PC-3 (cell line): ENCODE measurements around the gene ZNF627. TPM values are rescaled to one million over a fixed set of nuclear protein-coding genes. Genes with fewer than 3 reads are reported as not detected.

Source experiments
- ATAC-seq: fragments of 200-7000 bp; cut with Tn5 transposase; 2 replicates; pipeline ENCODE4 v1.9.1; 2020; ENCODE audit warnings: mild to moderate bottlenecking, moderate library complexity
- BruUV-seq: library from RNA; stranded (reverse); fragments of 400-500 nt; replicated peaks from 2 replicates; lab custom pipeline; 2021; lab: Mats Ljungman, UMichigan
- CTCF ChIA-PET: fragments of 300-600 bp; sonication (Branson Sonifier 250); formaldehyde crosslinking; loops from one replicate; lab custom pipeline; 2022; ENCODE audit warnings: antibody characterized with exemption; lab: Charles Lee
- POLR2A ChIA-PET: fragments of 300-600 bp; sonication (Branson Sonifier 250); formaldehyde crosslinking; loops from one replicate; lab custom pipeline; 2022; ENCODE audit warnings: antibody characterized with exemption; ENCODE audit not compliant: unreplicated experiment; lab: Charles Lee
- DNase-seq: peaks from one replicate; pipeline ENCODE4 v3.0.0-alpha.2; 2015
- H2AFZ ChIP-seq: fragments of 300-600 bp; sonication (generic); 2 replicates; pipeline ENCODE4 v1.6.0; 2016; ENCODE audit warnings: antibody characterized with exemption, low read length
- H3F3A ChIP-seq: fragments of 300-600 bp; sonication (generic); one replicate; pipeline ENCODE4 v1.6.0; 2017; ENCODE audit warnings: antibody characterized with exemption, low read length, control low read depth, mild to moderate bottlenecking; ENCODE audit not compliant: unreplicated experiment
- H3K27ac ChIP-seq: fragments of 300-600 bp; sonication (generic); 2 replicates; pipeline ENCODE4 v1.5.1; 2016; ENCODE audit warnings: mild to moderate bottlenecking, low read length
- H3K27me3 ChIP-seq: fragments of 300-600 bp; sonication (generic); 2 replicates; pipeline ENCODE4 v1.6.1; 2016; ENCODE audit warnings: low read length, mixed read lengths
- H3K36me3 ChIP-seq: fragments of 300-600 bp; sonication (generic); 2 replicates; pipeline ENCODE4 v1.6.1; 2016; ENCODE audit warnings: low read depth, mixed run types, low read length, mixed read lengths
- H3K4me1 ChIP-seq: fragments of 300-600 bp; sonication (generic); 2 replicates; pipeline ENCODE4 v1.5.1; 2016; ENCODE audit warnings: low read length; ENCODE audit not compliant: insufficient read depth
- H3K4me2 ChIP-seq: fragments of 300-600 bp; sonication (generic); 2 replicates; pipeline ENCODE4 v1.6.0; 2016; ENCODE audit warnings: low read length
- H3K4me3 ChIP-seq: fragments of 300-600 bp; sonication (generic); 2 replicates; pipeline ENCODE4 v1.5.1; 2016; ENCODE audit warnings: mild to moderate bottlenecking, low read length, mixed read lengths
- H3K79me2 ChIP-seq: fragments of 300-600 bp; sonication (generic); 2 replicates; pipeline ENCODE4 v1.6.1; 2017; ENCODE audit warnings: low read length, mixed read lengths
- H3K9ac ChIP-seq: fragments of 300-600 bp; sonication (generic); 2 replicates; pipeline ENCODE4 v1.6.0; 2016; ENCODE audit warnings: mild to moderate bottlenecking, low read length
- H3K9me2 ChIP-seq: fragments of 300-600 bp; sonication (generic); replicated peaks from 2 replicates; pipeline ENCODE4 v1.6.1; 2016; ENCODE audit warnings: mixed run types, low read length, mixed read lengths
- H3K9me3 ChIP-seq: fragments of 300-600 bp; sonication (generic); 2 replicates; pipeline ENCODE4 v1.6.1; 2016; ENCODE audit warnings: low read length, mixed read lengths
- H4K20me1 ChIP-seq: fragments of 300-600 bp; sonication (generic); 2 replicates; pipeline ENCODE4 v1.6.1; 2016; ENCODE audit warnings: low read length, mixed read lengths
- CTCF ChIP-seq: fragments of 300-600 bp; sonication (generic); conservative IDR thresholded peaks from 2 replicates; pipeline ENCODE4 v1.5.1; 2017; ENCODE audit warnings: antibody characterized with exemption, low read depth, mild to moderate bottlenecking, low read length
- EZH2 ChIP-seq: fragments of 300-600 bp; sonication (generic); IDR thresholded peaks from one replicate; pipeline ENCODE4 v1.6.1; 2017; ENCODE audit warnings: antibody characterized with exemption, mild to moderate bottlenecking, low read length; ENCODE audit not compliant: unreplicated experiment
- EZH2phosphoT487 ChIP-seq: fragments of 300-600 bp; sonication (generic); IDR thresholded peaks from 2 replicates; pipeline ENCODE4 v1.6.1; 2018; ENCODE audit warnings: mild to moderate bottlenecking, antibody characterized with exemption, low read length, borderline replicate concordance
- intact Hi-C: fragments of 100-400 bp; cut with micrococcal nuclease; formaldehyde crosslinking; loops from 2 replicates; pipeline ENCODE4 v1.9.0; 2023
- total RNA-seq: library from RNA; depleted of rRNA; stranded (reverse); fragments of >200 nt; gene quantifications from 2 replicates; pipeline ENCODE4 v1.2.3, GENCODE V29; 2014

The ZNF627 gene
- total RNA-seq, 1 experiment from 2014 or later: 14.2 TPM

GRCh38 chr19:11555246-11555645, 42.0 kb upstream of the ZNF627 start:
- no peak overlapping the region for H3K27ac ChIP-seq
- H3K4me2 ChIP-seq: no peak overlapping the region
- no peak overlapping the region for H2AFZ ChIP-seq
- no peak for TF ChIP-seq EZH2
- no peak for TF ChIP-seq EZH2phosphoT487
- TF ChIP-seq CTCF: no peak
- no peaks in the 10 kb centered on the region for H3K27me3 ChIP-seq
- H3K36me3 ChIP-seq: peaks cover 27% of the 10 kb centered on the region; the same call in 1 of the 2 replicates
- no peaks in the 10 kb centered on the region for H3K9me2 ChIP-seq
- no peak overlapping the region for H3K4me3 ChIP-seq
- H4K20me1 ChIP-seq: peaks cover 23% of the 10 kb centered on the region; the same call in 1 of the 2 replicates
- no peak for ATAC-seq
- ChIA-PET CTCF (no interaction called here), POLR2A (no interaction called here)
- BruUV-seq: no TSS peak
- DNase-seq: no peak
- H3F3A ChIP-seq: no peaks in the 10 kb centered on the region
- peaks cover 47% of the 10 kb centered on the region for H3K79me2 ChIP-seq
- peaks cover 8% of the 10 kb centered on the region; the same call in 1 of the 2 replicates for H3K4me1 ChIP-seq
- intact Hi-C loops: no loop called here
- no peak overlapping the region for H3K9ac ChIP-seq
- H3K9me3 ChIP-seq: no peaks in the 10 kb centered on the region

DNA sequence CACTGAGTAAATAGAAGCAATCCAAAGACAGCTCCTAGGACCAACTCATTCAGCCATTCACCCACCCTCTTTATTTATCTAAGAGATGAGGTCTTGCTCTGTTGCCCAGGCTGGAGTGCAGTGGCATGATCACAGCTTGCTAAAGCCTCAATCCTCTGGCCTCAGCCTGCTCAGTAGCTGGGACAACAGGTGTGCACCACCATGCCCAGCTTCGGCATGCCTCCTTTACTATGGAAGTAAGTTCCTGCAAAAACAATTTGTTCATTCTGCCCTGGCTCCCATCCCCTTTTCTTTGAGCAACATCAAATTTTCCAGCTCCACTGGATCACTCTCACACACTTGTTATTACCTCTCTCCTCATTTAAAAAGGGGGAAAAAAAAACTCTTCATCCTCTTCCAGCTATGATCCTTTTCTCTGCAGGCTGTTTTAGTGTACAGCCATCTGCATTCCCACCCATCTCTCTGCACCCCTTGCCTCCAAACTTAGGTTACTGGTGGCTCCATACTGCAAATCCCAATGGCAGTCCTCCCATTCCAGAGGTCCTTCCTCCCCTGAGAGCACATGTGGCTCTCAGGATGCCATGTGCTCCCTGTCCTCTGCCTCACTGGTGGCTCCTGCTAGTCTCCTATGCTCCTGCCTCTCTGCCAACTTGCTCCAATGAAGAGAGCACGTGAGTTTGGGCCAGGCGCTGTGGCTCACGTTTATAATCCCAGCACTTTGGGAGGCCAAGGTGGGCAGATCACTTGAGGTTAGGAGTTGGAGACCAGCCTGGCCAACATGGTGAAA, 40.5 kb upstream of the ZNF627 start:
- POLR2A ChIA-PET: interaction anchor here (0.6 kb wide), 1 partner anchor 11 kb away, joined by 5 read pairs; no protein-coding TSS in a partner anchor
- no peak for DNase-seq

More for the DNA sequence above, 40.5 kb upstream of the ZNF627 start:
- BruUV-seq: no TSS peak
- intact Hi-C loops: no loop called here
- TF ChIP-seq EZH2phosphoT487: no peak
- no peak for TF ChIP-seq EZH2
- no peak for TF ChIP-seq CTCF
- CTCF ChIA-PET: no interaction called here
- peak overlapping the region; percentile 22 for H3K4me2 ChIP-seq
- no peak overlapping the region for H2AFZ ChIP-seq
- H3K27ac ChIP-seq: no peak overlapping the region
- no peak overlapping the region for H3K9ac ChIP-seq
- no peaks in the 10 kb centered on the region for H3K9me2 ChIP-seq
- H3K9me3 ChIP-seq: no peaks in the 10 kb centered on the region
- H3F3A ChIP-seq: no peaks in the 10 kb centered on the region
- peaks cover 27% of the 10 kb centered on the region; the same call in 1 of the 2 replicates for H3K36me3 ChIP-seq
- H4K20me1 ChIP-seq: peaks cover 23% of the 10 kb centered on the region; the same call in 1 of the 2 replicates
- no peak overlapping the region for H3K4me3 ChIP-seq
- peaks cover 50% of the 10 kb centered on the region for H3K79me2 ChIP-seq
- H3K27me3 ChIP-seq: no peaks in the 10 kb centered on the region
- H3K4me1 ChIP-seq: peaks cover 14% of the 10 kb centered on the region; the same call in 1 of the 2 replicates
- ATAC-seq: no peak
